CD14-positive monocyte (primary cell): ENCODE data around the gene RERE. TPM values are rescaled to one million over a fixed set of nuclear protein-coding genes. Genes with fewer than 3 reads are reported as not detected.

Experiments used
- DNase-seq, 3 donors: peaks; one replicate each; pipeline ENCODE4 v3.0.0-alpha.2; 2011 to 2022
- H2AFZ ChIP-seq: 2 replicates; pipeline ENCODE4 v1.6.0; 2012; ENCODE audit warnings: mild to moderate bottlenecking, low read depth, low read length, inconsistent platforms; ENCODE audit not compliant: insufficient read depth, poor library complexity, severe bottlenecking
- H3K27ac ChIP-seq, 2 donors: 1 replicate in 1 of 2; 2 replicates in 1 of 2; pipeline ENCODE4 v1.5.1; 2012 to 2013; ENCODE audit warnings: low read length in 2 of 2, control low read depth in 1 of 2, inconsistent platforms in 1 of 2, low read depth in 1 of 2, mild to moderate bottlenecking in 1 of 2
- H3K27me3 ChIP-seq, 2 donors: one replicate each; pipeline versions ENCODE4 v1.6.0 to v1.6.1; 2011 to 2013; ENCODE audit warnings: low read length in 2 of 2; ENCODE audit not compliant: control insufficient read depth in 2 of 2, insufficient read depth in 2 of 2
- H3K36me3 ChIP-seq, 2 donors: replicated peaks in 1 of 2; 1 replicate in 1 of 2; 2 replicates in 1 of 2; pipeline versions ENCODE4 v1.5.1 to v1.6.1; 2012 to 2013; ENCODE audit warnings: low read length in 2 of 2, control low read depth in 1 of 2, inconsistent platforms in 1 of 2, mild to moderate bottlenecking in 1 of 2; ENCODE audit not compliant: insufficient read depth in 2 of 2, control insufficient read depth in 1 of 2
- H3K4me1 ChIP-seq, 2 donors: 1 replicate in 1 of 2; 2 replicates in 1 of 2; pipeline versions ENCODE4 v1.5.1 to v1.6.1; 2012 to 2013; ENCODE audit warnings: low read length in 2 of 2, control low read depth in 1 of 2, inconsistent platforms in 1 of 2, mild to moderate bottlenecking in 1 of 2, moderate library complexity in 1 of 2; ENCODE audit not compliant: insufficient read depth in 2 of 2, control insufficient read depth in 1 of 2
- H3K4me2 ChIP-seq: replicated peaks from 2 replicates; pipeline ENCODE3; 2012; ENCODE audit warnings: low read length, moderate library complexity, mild to moderate bottlenecking; ENCODE audit not compliant: poor library complexity, severe bottlenecking; ENCODE audit errors: extremely low read depth
- H3K4me3 ChIP-seq, 3 experiments: fragments of 200-600 bp in 1 of 3; sonication (generic) in 1 of 3; replicated peaks in 1 of 3; 1 replicate in 2 of 3; 2 replicates in 1 of 3; pipeline ENCODE4 v1.5.1; 2011 to 2013; ENCODE audit warnings: low read length in 3 of 3, mild to moderate bottlenecking in 3 of 3, control low read depth in 2 of 3, low read depth in 2 of 3, inconsistent platforms in 1 of 3, moderate library complexity in 1 of 3
- H3K79me2 ChIP-seq: 2 replicates; pipeline ENCODE4 v1.6.0; 2012; ENCODE audit warnings: mild to moderate bottlenecking, control low read depth, inconsistent platforms, low read length, moderate library complexity; ENCODE audit not compliant: insufficient read depth
- H3K9ac ChIP-seq: 2 replicates; pipeline ENCODE4 v1.6.0; 2017; ENCODE audit warnings: low read length, mild to moderate bottlenecking; ENCODE audit not compliant: insufficient read depth, poor library complexity, severe bottlenecking
- H3K9me3 ChIP-seq, 2 donors: replicated peaks in 1 of 2; 1 replicate in 1 of 2; 2 replicates in 1 of 2; pipeline versions ENCODE4 v1.5.1 to v1.6.1; 2012 to 2013; ENCODE audit warnings: low read length in 2 of 2, control low read depth in 1 of 2; ENCODE audit not compliant: control insufficient read depth in 1 of 2, insufficient read depth in 1 of 2
- H4K20me1 ChIP-seq: 2 replicates; pipeline ENCODE4 v1.6.0; 2012; ENCODE audit warnings: mild to moderate bottlenecking, low read length, control low read depth, moderate library complexity; ENCODE audit not compliant: insufficient read depth
- H3K27ac Mint-ChIP-seq, 7 donors: one replicate each; pipeline ENCODE4 v1.8.0; 2020; ENCODE audit warnings: mild to moderate bottlenecking in 7 of 7, mixed read lengths in 7 of 7, moderate library complexity in 6 of 7, inconsistent platforms in 2 of 7
- H3K27me3 Mint-ChIP-seq, 3 donors: one replicate each; pipeline ENCODE4 v1.8.0; 2021 to 2022; ENCODE audit warnings: low read depth in 3 of 3, mild to moderate bottlenecking in 3 of 3, mixed read lengths in 3 of 3, moderate library complexity in 3 of 3, inconsistent platforms in 1 of 3
- H3K36me3 Mint-ChIP-seq, 2 donors: one replicate each; pipeline ENCODE4 v1.8.0; 2020; ENCODE audit warnings: mixed read lengths in 2 of 2, inconsistent platforms in 1 of 2, mild to moderate bottlenecking in 1 of 2
- H3K4me1 Mint-ChIP-seq: one replicate; pipeline ENCODE4 v1.8.0; 2020; ENCODE audit warnings: mild to moderate bottlenecking, mixed read lengths
- H3K4me3 Mint-ChIP-seq, 2 donors: one replicate each; pipeline ENCODE4 v1.8.0; 2020; ENCODE audit warnings: mild to moderate bottlenecking in 2 of 2, mixed read lengths in 2 of 2, moderate library complexity in 1 of 2
- H3K9me3 Mint-ChIP-seq, 7 donors: one replicate each; pipeline ENCODE4 v1.8.0; 2020 to 2022; ENCODE audit warnings: mixed read lengths in 7 of 7, mild to moderate bottlenecking in 6 of 7, moderate library complexity in 6 of 7, inconsistent platforms in 2 of 7
- CTCF ChIP-seq: fragments of 200-600 bp; IDR thresholded peaks from one replicate; pipeline ENCODE4 v1.8.0; 2022; ENCODE audit warnings: antibody characterized with exemption, mild to moderate bottlenecking
- WGBS: methylation state at CpG from one replicate; pipeline ENCODE4 v1.1.5; 2013; ENCODE audit warnings: missing lambda C conversion rate; ENCODE audit not compliant: insufficient coverage; 5-methylcytosine and 5-hydroxymethylcytosine counted together
- intact Hi-C, 2 donors: fragments of 100-400 bp; cut with micrococcal nuclease; formaldehyde crosslinking; loops; one replicate each; pipeline versions ENCODE4 v1.15.0 to v1.15.1; 2023
- polyA plus RNA-seq, 3 donors: library from polyadenylated mRNA; depleted of rRNA in 1 of 3; unstranded in 2 of 3; stranded (reverse) in 1 of 3; fragments of 300-500 nt in 2 of 3; fragments of >200 nt in 1 of 3; fragmentation: Illumina TruSeq in 2 of 3; gene quantifications; 1 replicate in 2 of 3; 2 replicates in 1 of 3; pipeline ENCODE4 v1.2.3, GENCODE V29; 2012 to 2021

Gene RERE
- polyA plus RNA-seq, 3 donors: 1.2 to 19.4 (median 3.8) TPM

GRCh38 chr1:8607906-8608305 lies 209.5 kb downstream of the RERE start:
- no peak overlapping the region for H3K27ac ChIP-seq
- H2AFZ ChIP-seq: no peak overlapping the region
- peaks cover 0 to 3% (median 0%) of the 10 kb centered on the region in 3 donors for H3K27me3 Mint-ChIP-seq
- H3K27ac Mint-ChIP-seq: no peak overlapping the region
- H3K4me1 ChIP-seq: peaks cover 13 to 17% of the 10 kb centered on the region in 2 donors
- H3K36me3 Mint-ChIP-seq: peaks cover under 1 to 2% of the 10 kb centered on the region in 2 donors
- WGBS: 100% methylated on average over 1 of the region's 5 CpGs
- no peak overlapping the region for H3K4me3 Mint-ChIP-seq
- no peak overlapping the region for H3K4me3 ChIP-seq
- H3K79me2 ChIP-seq: no peaks in the 10 kb centered on the region
- peaks cover 19% of the 10 kb centered on the region for H3K4me1 Mint-ChIP-seq
- no peaks in the 10 kb centered on the region for H4K20me1 ChIP-seq
- H3K9me3 ChIP-seq: no peaks in the 10 kb centered on the region
- DNase-seq: no peak
- no peak for TF ChIP-seq CTCF
- no peak overlapping the region for H3K9ac ChIP-seq
- H3K27me3 ChIP-seq: no peaks in the 10 kb centered on the region
- peaks cover 0 to 4% (median 3%) of the 10 kb centered on the region in 7 donors for H3K9me3 Mint-ChIP-seq
- no peak overlapping the region for H3K4me2 ChIP-seq
- intact Hi-C loops: no loop called here
- H3K36me3 ChIP-seq: no peaks in the 10 kb centered on the region

- TF ChIP-seq CTCF: no peak
- no peak overlapping the region for H3K9ac ChIP-seq
- H3K36me3 Mint-ChIP-seq: peaks cover 0 to 3% of the 10 kb centered on the region in 2 donors
- peaks cover 31% of the 10 kb centered on the region for H3K4me1 Mint-ChIP-seq
- H3K27me3 Mint-ChIP-seq: peaks cover 0 to 3% (median 2%) of the 10 kb centered on the region in 3 donors
- H3K27ac ChIP-seq: no peak overlapping the region
- H3K36me3 ChIP-seq: no peaks in the 10 kb centered on the region
- H3K27ac Mint-ChIP-seq: peak overlapping the region in 4 of 7 donors; percentile 1 to 83 (median 66)
- H3K4me3 Mint-ChIP-seq: peak overlapping the region in 1 of 2 donors; percentile 35
- intact Hi-C loops: no loop called here
- H3K4me1 ChIP-seq: peaks cover 16 to 29% of the 10 kb centered on the region in 2 donors
- no peaks in the 10 kb centered on the region for H3K9me3 ChIP-seq
- no peak overlapping the region for H2AFZ ChIP-seq
- H3K4me2 ChIP-seq: no peak overlapping the region
- H4K20me1 ChIP-seq: no peaks in the 10 kb centered on the region
- no CpG with 5 or more reads among the region's 7 CpGs for WGBS
- H3K27me3 ChIP-seq: no peaks in the 10 kb centered on the region
- no peak for DNase-seq
- H3K79me2 ChIP-seq: no peaks in the 10 kb centered on the region
- peak overlapping the region in 1 of 3 experiments; percentile 15 for H3K4me3 ChIP-seq
- H3K9me3 Mint-ChIP-seq: peaks cover 0 to 9% (median 3%) of the 10 kb centered on the region in 7 donors
Measured at GRCh38 chr1:8604041-8604945, 213.1 kb downstream of the RERE start.
